PFSK-1 (cell line): ENCODE data around the gene ROCK1. TPM values are rescaled to one million over a fixed set of nuclear protein-coding genes. Genes with fewer than 3 reads are reported as not detected.
A peak's percentile ranks its signal among the peaks of the same experiment; 100 is the strongest.

Source experiments
- FOXP2 ChIP-seq: optimal IDR thresholded peaks from 2 replicates; pipeline ENCODE3; 2011; ENCODE audit warnings: borderline replicate concordance, control low read depth, inconsistent platforms; ENCODE audit not compliant: insufficient read depth; ENCODE audit errors: extremely low read length, extremely low read depth
- POLR2AphosphoS5 ChIP-seq: IDR thresholded peaks from 2 replicates; pipeline ENCODE4 v1.6.1; 2012; ENCODE audit warnings: low read depth, mild to moderate bottlenecking, control low read depth, low read length, moderate library complexity
- SIN3A ChIP-seq: IDR thresholded peaks from 2 replicates; pipeline ENCODE4 v1.6.1; 2012; ENCODE audit warnings: mild to moderate bottlenecking, low read length, moderate library complexity, borderline replicate concordance; ENCODE audit not compliant: insufficient read depth
- TAF1 ChIP-seq: IDR thresholded peaks from 2 replicates; pipeline ENCODE4 v1.6.1; 2012; ENCODE audit warnings: low read length, control low read depth, borderline replicate concordance; ENCODE audit not compliant: insufficient read depth
- polyA plus RNA-seq: library from polyadenylated mRNA; unstranded; fragments of >200 nt; gene quantifications from one replicate; pipeline ENCODE4 v1.2.1, GENCODE V29; 2012; ENCODE audit warnings: low read depth, missing spikeins; ENCODE audit not compliant: insufficient read length
- TF ChIP-seq, protein P1 (sequence below), 2 experiments: IDR thresholded peaks; 2 replicates each; pipeline versions ENCODE4 v1.6.1 to v1.8.0; 2011 to 2012; ENCODE audit warnings: low read depth in 2 of 2, low read length in 2 of 2, control low read depth in 1 of 2, inconsistent platforms in 1 of 2, mild to moderate bottlenecking in 1 of 2, moderate library complexity in 1 of 2; ENCODE audit not compliant: insufficient read depth in 1 of 2

ROCK1 gene
- 7.9 TPM for polyA plus RNA-seq

DNA sequence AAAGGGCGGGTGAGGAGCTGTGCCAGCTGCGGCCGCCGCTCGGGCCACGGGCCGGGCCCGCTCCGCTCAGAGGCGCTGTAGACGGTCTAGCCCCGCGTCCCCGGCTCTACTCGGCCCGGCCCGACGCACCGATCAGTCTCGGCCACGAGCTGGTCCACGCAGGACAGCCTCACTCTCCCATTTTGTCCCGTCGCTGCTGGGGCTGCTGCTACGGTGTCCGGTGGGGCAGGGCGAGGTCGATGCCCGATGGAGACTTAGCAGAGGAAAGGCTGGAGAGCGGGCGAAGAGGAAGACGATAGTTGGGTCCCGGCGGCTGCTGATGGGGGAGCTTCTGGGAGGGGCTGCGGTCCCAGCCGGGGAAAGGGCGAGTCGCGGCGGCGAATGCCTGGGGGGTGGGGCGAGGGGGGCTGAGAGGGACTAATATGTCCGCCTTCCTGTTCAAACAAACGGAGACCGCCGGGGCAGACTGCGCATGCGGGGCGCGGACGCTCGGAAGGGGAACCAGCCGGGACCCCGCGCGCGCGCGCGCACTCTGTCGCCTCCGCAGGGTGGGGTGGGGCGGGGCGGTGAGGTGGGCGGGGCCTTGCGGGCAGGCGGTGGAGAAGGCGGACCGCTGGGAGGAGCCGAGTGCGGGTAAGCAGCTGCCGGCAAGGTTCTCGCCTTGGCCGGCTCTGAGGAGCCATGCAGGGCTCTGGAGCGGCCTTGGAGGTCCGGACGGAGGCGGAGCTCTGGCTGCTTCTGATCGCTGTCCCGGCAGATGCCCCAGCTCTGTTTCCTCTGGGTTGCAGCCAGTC is at the start of gene ROCK1:
Gene ROCK1, minus strand, starts transcription at position 468 of the 794 bp plus-strand sequence. CDS start 903 bp downstream, outside the sequence.
- peak; percentile 20 for TF ChIP-seq FOXP2
- TF ChIP-seq, protein P1, sequence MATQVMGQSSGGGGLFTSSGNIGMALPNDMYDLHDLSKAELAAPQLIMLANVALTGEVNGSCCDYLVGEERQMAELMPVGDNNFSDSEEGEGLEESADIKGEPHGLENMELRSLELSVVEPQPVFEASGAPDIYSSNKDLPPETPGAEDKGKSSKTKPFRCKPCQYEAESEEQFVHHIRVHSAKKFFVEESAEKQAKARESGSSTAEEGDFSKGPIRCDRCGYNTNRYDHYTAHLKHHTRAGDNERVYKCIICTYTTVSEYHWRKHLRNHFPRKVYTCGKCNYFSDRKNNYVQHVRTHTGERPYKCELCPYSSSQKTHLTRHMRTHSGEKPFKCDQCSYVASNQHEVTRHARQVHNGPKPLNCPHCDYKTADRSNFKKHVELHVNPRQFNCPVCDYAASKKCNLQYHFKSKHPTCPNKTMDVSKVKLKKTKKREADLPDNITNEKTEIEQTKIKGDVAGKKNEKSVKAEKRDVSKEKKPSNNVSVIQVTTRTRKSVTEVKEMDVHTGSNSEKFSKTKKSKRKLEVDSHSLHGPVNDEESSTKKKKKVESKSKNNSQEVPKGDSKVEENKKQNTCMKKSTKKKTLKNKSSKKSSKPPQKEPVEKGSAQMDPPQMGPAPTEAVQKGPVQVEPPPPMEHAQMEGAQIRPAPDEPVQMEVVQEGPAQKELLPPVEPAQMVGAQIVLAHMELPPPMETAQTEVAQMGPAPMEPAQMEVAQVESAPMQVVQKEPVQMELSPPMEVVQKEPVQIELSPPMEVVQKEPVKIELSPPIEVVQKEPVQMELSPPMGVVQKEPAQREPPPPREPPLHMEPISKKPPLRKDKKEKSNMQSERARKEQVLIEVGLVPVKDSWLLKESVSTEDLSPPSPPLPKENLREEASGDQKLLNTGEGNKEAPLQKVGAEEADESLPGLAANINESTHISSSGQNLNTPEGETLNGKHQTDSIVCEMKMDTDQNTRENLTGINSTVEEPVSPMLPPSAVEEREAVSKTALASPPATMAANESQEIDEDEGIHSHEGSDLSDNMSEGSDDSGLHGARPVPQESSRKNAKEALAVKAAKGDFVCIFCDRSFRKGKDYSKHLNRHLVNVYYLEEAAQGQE (IDR thresholded peaks at IDR 0.05; ENCODE audit: insufficient read depth in 1 of 2, low read depth in 2 of 2, low read length in 2 of 2): no peak
- 0 out of 2 replicates have a peak, but pooled peaks have one; percentile 52 for TF ChIP-seq SIN3A
- peak; percentile 71 for TF ChIP-seq POLR2AphosphoS5
- TF ChIP-seq TAF1: peak; percentile 18; the same call in 1 of the 2 replicates

DNA sequence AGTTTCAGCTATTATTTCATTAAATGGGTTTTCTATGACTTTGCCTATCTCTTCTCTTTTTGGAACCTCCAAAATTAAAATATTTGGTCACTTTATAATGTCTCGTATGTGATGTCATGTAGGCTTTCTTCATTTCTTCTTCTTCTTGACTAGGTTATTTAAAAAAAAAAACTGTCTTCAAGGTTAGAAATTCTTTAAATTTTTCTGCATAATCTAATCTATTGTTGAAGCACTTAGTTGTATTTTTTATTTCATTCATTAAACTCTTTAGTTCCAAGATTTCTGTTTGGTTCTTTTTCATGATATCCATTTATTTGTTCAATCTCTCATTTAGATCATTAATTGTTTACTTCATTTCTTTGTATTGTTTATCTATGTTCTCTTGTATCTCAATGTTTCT is 43.8 kb upstream of the ROCK1 start:
- TF ChIP-seq FOXP2: no peak
- TF ChIP-seq TAF1: no peak
- TF ChIP-seq, protein P1 (IDR thresholded peaks at IDR 0.05; ENCODE audit: insufficient read depth in 1 of 2, low read depth in 2 of 2, low read length in 2 of 2): no peak

DNA sequence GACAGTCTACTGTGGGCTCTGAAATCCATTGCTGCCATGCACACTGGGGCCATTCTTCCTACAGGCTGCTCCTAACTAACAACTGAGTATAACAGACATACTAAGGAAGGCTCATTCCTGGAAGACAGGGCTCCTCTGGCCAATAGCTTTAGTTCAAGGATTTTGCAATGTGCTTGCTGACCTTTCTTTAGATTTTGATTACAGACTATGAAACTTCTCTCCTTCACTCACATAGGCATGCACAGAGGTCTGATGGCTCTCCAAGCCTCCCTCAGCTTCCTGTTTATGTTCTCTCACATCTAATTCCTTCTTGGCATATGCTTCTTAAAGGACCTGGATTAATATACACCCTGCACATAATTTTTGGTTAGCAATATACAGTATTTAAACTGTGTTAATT is 34.4 kb upstream of the ROCK1 start:
- TF ChIP-seq SIN3A (no peak), POLR2AphosphoS5 (no peak)

DNA sequence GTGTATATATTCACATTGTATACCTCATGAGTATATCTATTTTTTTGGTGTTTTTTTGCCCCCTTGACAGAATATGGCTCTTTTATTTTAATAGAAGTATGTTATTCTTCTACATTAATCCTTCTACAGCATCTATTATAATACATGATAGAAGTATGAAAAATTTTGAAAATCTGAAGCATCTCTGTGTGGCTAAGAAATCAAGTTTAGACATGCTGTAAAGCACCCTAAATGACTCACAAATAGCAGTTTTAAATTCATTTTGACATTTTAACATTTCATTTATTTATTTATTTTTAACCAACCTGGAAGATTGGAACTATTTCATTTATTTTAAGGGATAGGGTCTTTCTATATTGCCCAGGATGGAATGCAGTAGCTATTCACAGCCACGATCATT is 33.8 kb upstream of the ROCK1 start:
- no peak for TF ChIP-seq POLR2AphosphoS5
- no peak for TF ChIP-seq FOXP2
- TF ChIP-seq SIN3A: no peak
- no peak for TF ChIP-seq TAF1
- TF ChIP-seq, protein P1 (IDR thresholded peaks at IDR 0.05; ENCODE audit: insufficient read depth in 1 of 2, low read depth in 2 of 2, low read length in 2 of 2): no peak

DNA sequence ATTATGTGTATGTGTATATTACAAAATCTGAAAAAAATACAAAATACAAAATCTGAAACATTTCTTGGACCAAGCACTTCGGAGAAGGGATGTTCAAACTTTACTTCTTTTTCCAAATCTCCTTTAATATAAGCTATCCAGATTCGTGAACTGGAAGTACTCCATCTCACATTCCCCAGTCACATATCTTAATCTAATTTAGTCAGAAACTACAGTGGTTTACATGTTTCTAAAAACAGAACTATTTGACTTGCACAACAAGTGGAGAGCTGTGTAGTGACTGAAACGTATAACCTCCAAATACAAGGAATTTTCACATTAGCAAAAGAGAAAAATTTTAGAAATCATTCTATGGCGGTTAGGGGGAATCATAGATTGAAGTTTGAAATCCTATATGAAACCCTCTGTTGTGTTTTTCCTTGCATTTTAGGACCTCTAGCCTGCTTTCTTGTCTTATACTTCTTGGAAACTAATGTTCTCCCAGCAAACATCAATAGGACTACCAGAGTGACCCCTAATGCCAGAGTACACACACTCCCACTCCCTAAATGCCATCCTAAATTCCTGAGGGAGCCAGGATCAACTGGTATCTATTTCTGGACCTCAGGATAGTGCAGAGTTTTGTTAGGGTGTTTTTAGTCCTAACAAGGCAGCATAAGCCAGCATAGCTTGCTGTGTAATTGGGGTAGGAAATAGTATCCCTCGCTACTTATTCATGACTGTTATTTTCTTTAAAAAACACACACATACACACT is 30.2 kb upstream of the ROCK1 start:
- TF ChIP-seq POLR2AphosphoS5 (no peak), FOXP2 (no peak), SIN3A (no peak), TAF1 (no peak)
- TF ChIP-seq, protein P1 (IDR thresholded peaks at IDR 0.05; ENCODE audit: insufficient read depth in 1 of 2, low read depth in 2 of 2, low read length in 2 of 2): no peak
